Globus pallidus (tissue), 1 donor: ENCODE data around the gene SLC25A15.
A peak's percentile ranks its signal among the peaks of the same experiment; 100 is the strongest.

Source experiments
- DNase-seq: peaks from one replicate; pipeline ENCODE4 v3.0.0-alpha.2; 2015; ENCODE audit warnings: low spot score

SLC25A15 gene

GRCh38 chr13:40789275-40790153 is at the start of gene SLC25A15:
Gene SLC25A15, plus strand, starts transcription at chr13:40789611. Its CDS starts 3,616 bp downstream, at chr13:40793227.
- DNase-seq = peak; percentile 46

GRCh38 chr13:40749327-40749726 is 40.1 kb upstream of the SLC25A15 start:
- no peak for DNase-seq

- DNase-seq = no peak
Observed at GRCh38 chr13:40755082-40755700, 34.2 kb upstream of the SLC25A15 start.

- no peak for DNase-seq
Observed at GRCh38 chr13:40756042-40756441, 33.4 kb upstream of the SLC25A15 start.

- no peak for DNase-seq
Observed at GRCh38 chr13:40758811-40759210, 30.6 kb upstream of the SLC25A15 start.

GRCh38 chr13:40762849-40763248 is 26.6 kb upstream of the SLC25A15 start:
- DNase-seq = no peak

- DNase-seq = no peak
Observed at GRCh38 chr13:40764587-40765403, 24.6 kb upstream of the SLC25A15 start.

- no peak for DNase-seq
Observed at GRCh38 chr13:40765602-40766001, 23.8 kb upstream of the SLC25A15 start.

- DNase-seq = no peak
Observed at GRCh38 chr13:40769970-40770369, 19.4 kb upstream of the SLC25A15 start.

- peak; percentile 11 for DNase-seq
Observed at GRCh38 chr13:40770609-40770933, 18.8 kb upstream of the SLC25A15 start.

- peak; percentile 94 for DNase-seq
Observed at GRCh38 chr13:40770934-40771618, 18.3 kb upstream of the SLC25A15 start, which contains the start of gene MRPS31. Gene MRPS31, minus strand, starts transcription at chr13:40771190. Its CDS starts 54 bp downstream, at chr13:40771136.

GRCh38 chr13:40772765-40773473 is 16.5 kb upstream of the SLC25A15 start:
- DNase-seq = no peak

GRCh38 chr13:40774672-40775071 is 14.7 kb upstream of the SLC25A15 start:
- no peak for DNase-seq

GRCh38 chr13:40776232-40776631 is 13.2 kb upstream of the SLC25A15 start:
- no peak for DNase-seq

- DNase-seq = no peak
Observed at GRCh38 chr13:40776681-40777165, 12.7 kb upstream of the SLC25A15 start.

GRCh38 chr13:40777166-40777808 is 12.1 kb upstream of the SLC25A15 start:
- DNase-seq = peak; percentile 64

GRCh38 chr13:40777809-40778175 is 11.6 kb upstream of the SLC25A15 start:
- DNase-seq = no peak

GRCh38 chr13:40779049-40779448 is 10.4 kb upstream of the SLC25A15 start:
- DNase-seq = no peak

GRCh38 chr13:40779796-40780285 is 9.6 kb upstream of the SLC25A15 start:
- DNase-seq = no peak

GRCh38 chr13:40780822-40781401 is 8.5 kb upstream of the SLC25A15 start:
- DNase-seq = no peak
